ENCODE data around the gene UTP15.

The UTP15 gene

GRCh38 chr5:73529081-73529480, 36.5 kb upstream of the UTP15 start:
- DNase-seq (ENCODE audit: insufficient read length, low spot score) (no peak), FAIRE-seq (no peak)
- no peak for TF ChIP-seq CTCF (IDR thresholded peaks at IDR 0.05; ENCODE audit: insufficient read depth, missing control alignments)

GRCh38 chr5:73531356-73531755, 34.2 kb upstream of the UTP15 start:
- FAIRE-seq = no peak

GRCh38 chr5:73532195-73532594, 33.3 kb upstream of the UTP15 start:
- no peak for DNase-seq (ENCODE audit: insufficient read length, low spot score)
- no peak for TF ChIP-seq CTCF (IDR thresholded peaks at IDR 0.05; ENCODE audit: insufficient read depth, missing control alignments)
- FAIRE-seq = no peak

More at GRCh38 chr5:73531356-73531755, 34.2 kb upstream of the UTP15 start:
- DNase-seq (ENCODE audit: insufficient read length, low spot score) = no peak
- TF ChIP-seq CTCF (IDR thresholded peaks at IDR 0.05; ENCODE audit: insufficient read depth, missing control alignments) = no peak

- no peak for DNase-seq (ENCODE audit: insufficient read length, low spot score)
- FAIRE-seq = no peak
- no peak for TF ChIP-seq CTCF (IDR thresholded peaks at IDR 0.05; ENCODE audit: insufficient read depth, missing control alignments)
Observed at GRCh38 chr5:73534011-73534644, 31.4 kb upstream of the UTP15 start.

- TF ChIP-seq CTCF (IDR thresholded peaks at IDR 0.05; ENCODE audit: insufficient read depth, missing control alignments) = no peak
- FAIRE-seq (no peak), DNase-seq (ENCODE audit: insufficient read length, low spot score) (no peak)
Observed at GRCh38 chr5:73534971-73535370, 30.6 kb upstream of the UTP15 start.

GRCh38 chr5:73539730-73540129, 25.8 kb upstream of the UTP15 start:
- FAIRE-seq (no peak), DNase-seq (ENCODE audit: insufficient read length, low spot score) (no peak)
- TF ChIP-seq CTCF (IDR thresholded peaks at IDR 0.05; ENCODE audit: insufficient read depth, missing control alignments) = no peak

GRCh38 chr5:73540192-73540591, 25.4 kb upstream of the UTP15 start:
- FAIRE-seq (no peak), DNase-seq (ENCODE audit: insufficient read length, low spot score) (no peak)
- no peak for TF ChIP-seq CTCF (IDR thresholded peaks at IDR 0.05; ENCODE audit: insufficient read depth, missing control alignments)

All from D721Med (cell line).